MM.1S (cell line): ENCODE results near the gene ZNF506.
"Not testable (repeated sequence)": the region's sequence is repeated elsewhere in the genome, so short reads cannot be mapped to it uniquely, and the experiment has no call there.

Experiments used
- CTCF ChIP-seq: fragments of 300-600 bp; sonication (generic); IDR thresholded peaks from 2 replicates; pipeline ENCODE4 v1.5.1; 2016; ENCODE audit warnings: antibody characterized with exemption, low read length, mixed read lengths
- EZH2 ChIP-seq: fragments of 300-600 bp; sonication (generic); optimal IDR thresholded peaks from 2 replicates; pipeline ENCODE3; 2017; ENCODE audit warnings: low read depth, mild to moderate bottlenecking, antibody characterized with exemption, low read length, mixed read lengths
- EZH2phosphoT487 ChIP-seq: fragments of 300-600 bp; sonication (generic); IDR thresholded peaks from 2 replicates; pipeline ENCODE4 v1.6.1; 2018; ENCODE audit warnings: antibody characterized with exemption, low read length

- TF ChIP-seq CTCF, EZH2, EZH2phosphoT487: not testable (repeated sequence)
Observed at GRCh38 chr19:19870086-19870485, 48.5 kb upstream of the ZNF506 start.
